CD4-positive, alpha-beta T cell treated with Interleukin-4 for 1 hour (primary cell): ENCODE measurements around the gene E2F6.

ENCODE experiments used
- DNase-seq, 2 donors: peaks; one replicate each; pipeline ENCODE4 v3.0.0-alpha.2; 2020 to 2022

The E2F6 gene

DNA sequence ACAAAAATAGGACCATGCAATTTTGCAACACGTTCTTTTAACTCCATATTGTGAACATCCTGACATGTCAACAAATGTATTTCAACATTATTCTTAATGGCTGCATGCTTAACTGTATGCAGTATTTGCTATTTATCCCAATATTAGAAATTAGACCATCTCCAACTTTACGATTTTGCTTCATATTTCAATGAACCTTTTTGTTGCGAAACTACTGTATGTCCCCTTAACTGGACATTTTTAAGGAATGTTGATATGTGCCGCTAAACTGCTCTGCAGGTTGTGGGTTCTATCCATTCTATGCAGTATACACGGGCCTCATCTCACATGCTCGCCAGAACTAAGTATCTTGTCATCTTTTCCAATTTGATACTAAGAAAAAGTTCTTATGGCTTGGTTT, 11.1 kb downstream of the E2F6 start:
- DNase-seq = no peak

GRCh38 chr2:11450791-11451190, 15.2 kb downstream of the E2F6 start:
- DNase-seq = no peak

DNA sequence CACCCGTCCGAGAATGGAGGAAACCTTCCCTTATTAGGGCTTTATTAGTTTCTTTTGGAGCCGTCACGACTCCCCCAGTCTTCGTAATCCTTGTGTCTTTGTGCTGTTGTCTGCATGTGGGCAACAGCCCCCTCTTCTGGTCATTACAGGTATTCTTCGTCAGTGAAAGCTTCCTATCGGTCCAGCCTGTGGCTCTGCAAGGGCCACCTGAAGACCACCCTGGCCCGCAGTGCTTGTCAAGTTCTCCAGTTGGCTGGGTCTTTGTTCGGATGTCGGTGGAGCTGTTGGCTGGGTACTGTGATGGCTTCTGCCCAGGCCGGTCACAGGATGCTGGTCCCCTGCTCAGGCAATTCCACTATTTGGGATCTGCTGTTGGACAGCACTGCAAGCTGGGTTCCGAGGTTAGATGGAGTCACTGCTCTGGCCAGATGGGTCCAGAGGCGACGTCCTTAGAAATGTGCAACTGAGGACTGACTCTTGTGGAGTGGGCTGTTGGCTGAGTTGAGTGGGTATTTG, 19.2 kb downstream of the E2F6 start:
- peak; percentile 56 to 66 for DNase-seq

DNA sequence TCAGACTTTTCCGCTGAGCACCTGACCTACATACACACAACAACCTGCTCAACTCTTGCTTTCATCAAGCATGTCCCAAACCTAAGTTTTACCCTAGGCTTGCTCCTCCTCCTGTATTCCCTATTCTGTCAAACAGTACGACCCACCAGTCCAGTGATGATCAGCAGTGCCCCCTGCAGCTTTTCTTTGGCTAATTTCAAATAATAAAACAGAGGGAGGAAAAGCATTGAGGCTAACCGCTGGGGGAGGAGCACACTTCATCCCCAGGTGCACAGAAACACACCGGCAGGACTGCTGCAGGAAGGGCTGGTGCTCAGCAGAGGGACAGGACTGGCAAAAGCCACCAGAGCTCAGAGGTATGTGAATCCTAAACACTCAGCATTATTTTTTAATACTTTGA, 21.2 kb downstream of the E2F6 start:
- DNase-seq = no peak

- DNase-seq = no peak
Observed at GRCh38 chr2:11438555-11439080, 27.3 kb downstream of the E2F6 start.

- DNase-seq = no peak
Observed at GRCh38 chr2:11437602-11438001, 28.4 kb downstream of the E2F6 start.

DNA sequence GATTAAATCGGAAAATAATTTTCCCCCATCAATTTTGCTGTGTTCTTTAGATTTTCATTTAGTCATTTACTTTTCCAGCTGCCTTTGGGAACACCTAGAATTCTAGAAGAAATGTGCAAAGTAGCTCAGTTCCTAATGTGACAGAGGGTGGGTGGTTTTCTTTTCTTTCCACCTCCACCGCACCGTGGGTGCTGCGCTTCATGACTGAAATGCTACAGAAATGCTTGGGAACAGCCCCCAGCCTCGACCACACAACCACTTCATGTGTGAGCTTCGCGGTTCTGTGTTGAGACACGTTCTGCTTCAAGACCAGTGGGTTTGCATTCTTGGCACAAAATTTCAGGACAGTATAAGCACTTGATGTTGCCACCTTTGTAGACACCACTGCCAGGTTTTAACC, 30.9 kb downstream of the E2F6 start:
- DNase-seq = no peak

- DNase-seq = no peak
Observed at GRCh38 chr2:11434443-11434842, 31.5 kb downstream of the E2F6 start.

DNA sequence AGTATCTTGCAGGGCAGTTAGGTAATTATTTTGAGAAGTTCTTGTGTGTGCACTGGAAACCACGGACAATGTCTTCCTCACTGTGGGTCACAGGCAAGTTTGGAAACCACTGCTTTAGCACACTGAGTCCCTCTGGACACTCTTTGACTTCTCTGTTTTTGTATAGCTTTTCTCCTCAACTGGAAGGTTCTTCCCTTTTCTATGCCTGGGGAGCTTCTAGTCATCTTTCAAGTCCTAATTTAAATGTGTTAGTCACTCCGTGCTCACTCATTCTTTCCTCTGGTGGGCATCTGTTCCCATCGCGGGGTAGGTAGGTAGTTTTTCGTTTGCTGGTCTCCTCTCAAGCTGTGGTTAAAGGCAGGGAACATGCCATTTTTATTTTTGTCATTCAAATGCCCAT, 32.1 kb downstream of the E2F6 start:
- DNase-seq = no peak

DNA sequence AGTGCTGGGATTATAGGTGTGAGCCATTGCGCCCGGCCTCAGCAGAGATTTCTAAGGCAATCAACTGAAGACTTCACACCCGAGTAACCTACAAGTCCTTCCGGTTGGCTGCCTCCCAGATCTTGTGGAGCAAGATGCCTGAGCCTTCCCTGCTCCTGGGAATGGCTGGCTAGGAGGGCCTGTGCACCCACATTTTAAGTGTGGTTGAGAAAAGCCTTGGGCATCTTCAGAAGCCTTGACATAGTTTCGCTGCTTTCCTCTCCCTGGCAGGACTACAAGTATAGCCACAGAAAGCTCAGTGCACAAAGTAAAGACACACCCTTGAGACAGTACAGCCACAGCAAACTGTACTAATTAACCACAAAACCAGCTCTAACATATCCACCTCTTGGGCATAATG, 35.2 kb downstream of the E2F6 start:
- DNase-seq = no peak

DNA sequence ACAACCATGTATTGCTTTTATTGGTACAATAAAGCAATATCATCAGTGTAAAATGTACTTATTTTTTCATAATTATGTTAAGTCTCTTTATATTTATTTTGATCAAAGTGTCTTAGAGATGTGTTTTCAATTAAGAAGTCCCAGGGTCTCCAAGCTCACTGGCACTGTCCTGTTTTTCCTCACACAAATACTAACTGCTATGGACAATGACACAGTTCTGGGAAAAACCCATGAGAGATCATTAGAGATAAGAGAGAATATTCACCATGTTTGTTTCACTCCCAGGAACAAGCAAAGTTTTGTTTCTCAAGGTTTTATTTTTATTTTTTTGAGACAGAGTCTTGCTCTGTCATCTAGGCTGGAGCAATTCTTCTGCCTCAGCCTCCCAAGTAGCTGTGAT, 38.7 kb downstream of the E2F6 start:
- DNase-seq = no peak

- no peak for DNase-seq
Observed at GRCh38 chr2:11422901-11423435, 43.0 kb downstream of the E2F6 start.

DNA sequence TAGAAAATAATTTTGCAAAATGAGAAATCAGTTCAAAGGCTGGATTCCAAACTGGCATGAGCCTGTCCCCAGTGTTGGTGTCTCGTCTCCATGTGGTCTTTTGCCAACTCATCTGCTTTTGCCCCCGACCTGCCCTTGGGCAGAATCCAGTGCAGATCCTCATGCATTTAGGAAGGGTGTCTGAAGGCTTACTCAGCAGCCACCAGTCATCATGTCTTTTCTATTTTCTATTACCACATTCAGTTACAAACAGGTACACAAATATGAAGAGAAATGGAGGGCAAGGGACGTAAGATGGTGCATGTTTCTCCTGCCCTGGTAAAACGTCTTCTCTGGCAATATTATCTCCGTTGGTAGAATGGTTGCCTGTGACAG, 43.5 kb downstream of the E2F6 start:
- no peak for DNase-seq

DNA sequence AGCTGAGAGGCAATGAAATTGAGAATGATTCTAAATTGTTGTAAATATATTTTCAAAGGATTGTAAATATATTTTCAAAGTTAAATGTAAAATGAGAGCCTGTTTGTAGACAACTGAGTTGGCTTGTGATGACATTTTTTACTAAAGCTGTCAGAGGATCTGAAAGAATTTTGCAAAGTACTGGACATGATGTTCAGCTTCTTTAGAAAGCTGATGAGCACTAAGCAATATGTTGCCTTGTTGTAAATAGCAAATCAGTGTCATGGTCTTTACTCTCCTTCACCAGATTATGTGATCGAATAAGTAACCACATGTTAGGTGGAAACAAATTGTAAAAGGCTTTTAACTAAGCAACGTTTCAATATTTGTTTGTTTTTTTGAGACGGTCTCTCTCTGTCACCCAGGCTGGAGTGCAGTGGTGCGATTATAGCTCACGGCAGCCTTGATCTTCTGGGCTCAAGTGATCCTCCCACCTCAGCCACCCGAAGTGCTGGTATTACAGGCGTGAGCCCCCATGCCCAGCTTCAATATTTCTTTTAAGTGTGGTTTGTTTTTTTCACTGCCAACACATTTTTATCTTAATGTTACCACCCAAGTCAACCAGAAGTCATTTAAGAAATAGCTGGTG, 44.0 kb downstream of the E2F6 start:
- DNase-seq = no peak

DNA sequence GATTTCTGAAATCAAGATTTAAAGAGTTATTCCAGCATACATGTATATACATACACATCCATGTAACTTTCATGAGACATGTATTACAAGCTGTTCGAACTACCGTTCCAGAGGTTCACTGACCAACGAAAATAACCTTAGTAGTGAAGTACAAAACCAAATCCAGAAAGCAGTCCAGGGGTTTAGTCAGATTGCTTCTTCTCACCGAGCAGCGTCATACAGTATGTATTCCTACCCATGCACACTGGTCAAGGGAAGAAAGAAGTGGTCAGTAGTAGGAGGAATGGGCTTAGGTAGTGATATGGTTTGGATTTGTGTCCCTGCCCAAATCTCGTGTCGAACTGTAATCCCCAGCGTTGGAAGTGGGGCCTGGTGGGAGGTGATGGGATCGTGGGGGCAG, 45.3 kb downstream of the E2F6 start:
- no peak for DNase-seq

GRCh38 chr2:11420190-11420589, 45.8 kb downstream of the E2F6 start:
- DNase-seq = no peak

DNA sequence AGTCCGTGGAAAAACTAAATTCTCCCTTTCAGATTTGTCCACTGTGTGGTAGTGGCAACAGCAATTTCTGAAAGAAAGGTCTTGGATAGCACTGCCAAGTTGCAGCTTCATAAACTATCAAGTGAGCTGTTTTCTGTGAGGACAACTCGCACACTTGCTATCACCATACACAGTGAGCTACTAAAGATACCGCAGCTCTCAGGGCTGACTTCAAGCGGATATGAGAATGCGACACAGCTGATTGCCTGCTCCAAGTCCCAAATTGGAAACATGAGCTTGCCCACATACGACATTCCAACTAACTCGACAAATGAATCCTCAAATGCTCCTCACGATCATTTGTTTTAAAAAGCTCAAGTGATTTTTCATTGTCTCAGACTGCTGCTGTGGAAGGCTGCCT, 46.2 kb downstream of the E2F6 start:
- no peak for DNase-seq

GRCh38 chr2:11417946-11418585, 47.9 kb downstream of the E2F6 start:
- no peak for DNase-seq

GRCh38 chr2:11416931-11417330, 49.0 kb downstream of the E2F6 start:
- no peak for DNase-seq

- DNase-seq = no peak
Observed at GRCh38 chr2:11416186-11416585, 49.8 kb downstream of the E2F6 start.

- no peak for DNase-seq
Observed at GRCh38 chr2:11414372-11415124, 51.4 kb downstream of the E2F6 start.

GRCh38 chr2:11412449-11412810, 53.5 kb downstream of the E2F6 start:
- DNase-seq = no peak

DNA sequence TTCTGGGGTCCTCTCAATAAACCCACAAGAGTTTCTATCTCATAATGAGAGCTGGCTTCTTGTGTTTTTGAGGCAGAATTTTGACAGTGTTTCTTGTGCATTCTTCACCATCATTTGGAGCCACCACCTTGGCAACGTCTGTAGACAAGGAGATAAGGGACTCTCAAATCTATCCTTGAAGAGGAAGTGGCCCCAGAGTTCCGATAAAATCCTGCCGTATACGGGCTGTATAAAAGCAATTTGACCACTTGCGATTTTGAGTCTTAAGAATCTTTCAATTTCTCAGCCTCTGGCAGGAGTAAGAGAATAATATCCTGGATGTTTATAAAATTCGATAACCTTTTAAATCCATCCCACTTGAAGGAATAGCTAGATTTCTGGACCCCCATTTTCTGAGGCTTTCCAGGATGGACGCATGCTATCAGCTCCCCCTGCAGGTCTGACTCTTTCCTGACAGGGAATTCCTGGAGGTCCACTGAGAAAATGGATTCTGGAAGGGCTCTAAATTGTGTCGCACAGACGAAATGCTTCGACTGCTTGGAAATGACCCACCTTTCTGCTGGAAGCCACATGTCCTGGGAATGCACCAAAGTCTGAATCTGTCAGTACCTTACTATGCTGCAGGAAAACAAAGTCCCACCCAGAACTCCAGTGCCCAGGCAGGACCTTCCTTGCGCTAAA, 54.1 kb downstream of the E2F6 start:
- DNase-seq = peak in 1 of 2 donors; percentile 2
